Right ventricle myocardium superior (tissue), 1 donor: ENCODE data around the gene METTL25. TPM values are rescaled to one million over a fixed set of nuclear protein-coding genes. Genes with fewer than 3 reads are reported as not detected.

Experiments
- ATAC-seq: fragments of 200-7000 bp; cut with Tn5 transposase; one replicate; pipeline ENCODE4 v1.9.1; 2020; ENCODE audit warnings: mild to moderate bottlenecking; ENCODE audit not compliant: poor library complexity
- DNase-seq: peaks from one replicate; pipeline ENCODE4 v3.0.0-alpha.2; 2020
- intact Hi-C: fragments of 100-400 bp; cut with DNase I; formaldehyde crosslinking; loops from one replicate; pipeline ENCODE4 v1.11.2; 2022
- total RNA-seq: library from RNA; stranded (reverse); fragmentation: NEBNext Ultra II Directional; extraction: Animal tissue kit (Norgen Biotek cat#: 25700); gene quantifications from one replicate; pipeline ENCODE4 v1.2.1, GENCODE V29; 2021
- donor health status: DM: no; HTN: yes; CAD: no; lungs with severe emphysema.

The METTL25 gene
- total RNA-seq, 1 donor from 2014 or later, result 18.1 TPM

DNA sequence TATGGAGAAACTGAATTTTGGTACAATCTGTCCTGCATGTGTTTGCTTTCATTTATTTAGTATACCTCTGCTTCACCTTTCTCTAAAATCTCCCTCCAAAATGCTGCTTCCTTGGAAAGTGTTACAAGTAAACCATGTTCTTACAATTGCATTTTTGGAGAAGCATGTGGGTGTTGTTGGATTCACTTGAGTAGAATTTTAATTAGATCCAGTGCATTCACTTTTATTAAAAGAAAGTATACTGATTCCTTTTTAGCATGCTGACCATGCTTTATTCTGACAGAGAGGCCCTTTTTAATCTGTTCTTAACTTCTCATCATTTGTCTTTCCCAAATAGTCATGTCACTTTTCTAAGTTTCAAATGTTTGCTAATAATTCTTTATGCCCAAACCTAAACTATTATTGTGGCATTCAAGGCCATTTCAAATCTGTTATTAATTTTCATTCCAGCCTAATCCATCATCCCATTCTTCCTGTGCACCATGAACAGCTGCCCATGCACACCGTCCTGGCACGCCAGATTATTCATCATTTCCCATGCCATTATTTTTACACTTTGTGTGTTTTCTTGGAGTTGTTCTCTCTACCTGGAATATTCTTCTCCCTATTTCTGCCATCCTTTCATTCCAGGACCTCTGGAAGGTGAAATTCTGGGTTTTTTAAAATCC is 90.7 kb downstream of the METTL25 start:
- ATAC-seq (no peak), DNase-seq (no peak)

DNA sequence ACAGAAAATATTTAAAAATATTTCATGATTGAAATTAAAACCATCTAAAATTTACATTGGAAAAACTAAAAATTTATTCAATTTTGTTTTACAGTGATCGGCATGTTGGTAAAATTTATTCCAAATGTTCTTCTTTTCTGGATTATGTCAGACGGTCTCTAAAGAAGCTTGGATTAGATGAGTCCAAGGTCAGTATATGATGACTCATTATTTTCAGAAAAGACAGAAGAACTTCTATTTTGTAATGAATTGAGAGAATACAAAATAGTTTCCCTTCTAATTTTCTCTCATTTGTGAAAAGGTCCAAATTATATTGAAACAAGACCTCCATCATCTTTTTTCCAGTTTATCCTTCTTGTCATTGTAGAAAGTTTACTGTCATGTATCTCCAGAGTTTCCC is 98.3 kb downstream of the METTL25 start:
- ATAC-seq (no peak), DNase-seq (no peak)
- intact Hi-C loops, result no loop called here

More for the DNA sequence above, 90.7 kb downstream of the METTL25 start:
- intact Hi-C loops, result no loop called here

DNA sequence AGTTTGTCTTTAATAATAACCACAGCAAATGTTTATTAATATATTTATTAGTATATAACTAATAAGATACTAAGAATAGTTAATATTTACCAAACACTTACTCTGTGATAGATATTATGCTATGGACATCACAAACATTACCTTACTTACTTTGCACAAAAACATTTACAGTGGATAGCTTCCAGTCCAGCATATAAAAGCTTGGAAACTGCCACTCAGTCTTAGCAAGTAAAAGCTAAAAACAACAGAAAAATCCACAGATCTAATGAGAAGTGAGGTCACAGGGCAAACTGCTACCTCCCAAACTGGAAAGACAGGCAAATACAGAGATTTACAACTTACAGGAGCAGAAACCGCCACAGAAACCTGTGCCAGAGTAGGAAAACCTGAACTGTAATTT is 99.8 kb downstream of the METTL25 start:
- ATAC-seq (no peak), DNase-seq (no peak)
- intact Hi-C loops, result no loop called here

- DNase-seq (no peak), ATAC-seq (no peak)
- intact Hi-C loops, result no loop called here
These were observed 103.1 kb downstream of the METTL25 start for GRCh38 chr12:82461393-82461792.

- DNase-seq (no peak), ATAC-seq (no peak)
- intact Hi-C loops, result no loop called here
These were observed 103.5 kb downstream of the METTL25 start for GRCh38 chr12:82461836-82462235.

DNA sequence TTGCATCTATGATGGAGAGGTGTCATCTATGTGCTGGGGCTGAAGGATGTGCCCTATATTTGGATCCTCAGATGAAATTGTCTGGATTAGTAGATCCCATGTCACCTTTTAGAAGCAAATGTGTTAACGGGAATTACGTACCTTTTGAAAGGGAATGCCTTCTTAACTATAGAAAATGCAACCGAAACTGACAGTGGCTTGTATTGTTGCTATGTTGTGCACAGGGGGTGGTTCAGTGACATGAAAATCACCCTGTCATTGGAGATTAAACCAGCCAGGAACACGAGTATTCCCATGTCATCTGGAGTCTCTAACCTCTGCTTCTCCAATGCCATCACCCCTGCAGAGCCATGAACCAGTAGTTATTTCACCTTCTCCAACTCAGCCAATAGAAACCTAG is 110.2 kb downstream of the METTL25 start:
- DNase-seq (no peak), ATAC-seq (no peak)
- intact Hi-C loops, result no loop called here

GRCh38 chr12:82470906-82471512 is 112.7 kb downstream of the METTL25 start:
- no peak for ATAC-seq
- DNase-seq, result no peak
- intact Hi-C loops, result no loop called here

- intact Hi-C loops, result no loop called here
- DNase-seq (no peak), ATAC-seq (no peak)
These were observed 114.9 kb downstream of the METTL25 start for GRCh38 chr12:82473111-82473754.

GRCh38 chr12:82474181-82474797 is 116.0 kb downstream of the METTL25 start:
- intact Hi-C loops, result no loop called here
- DNase-seq (no peak), ATAC-seq (no peak)

DNA sequence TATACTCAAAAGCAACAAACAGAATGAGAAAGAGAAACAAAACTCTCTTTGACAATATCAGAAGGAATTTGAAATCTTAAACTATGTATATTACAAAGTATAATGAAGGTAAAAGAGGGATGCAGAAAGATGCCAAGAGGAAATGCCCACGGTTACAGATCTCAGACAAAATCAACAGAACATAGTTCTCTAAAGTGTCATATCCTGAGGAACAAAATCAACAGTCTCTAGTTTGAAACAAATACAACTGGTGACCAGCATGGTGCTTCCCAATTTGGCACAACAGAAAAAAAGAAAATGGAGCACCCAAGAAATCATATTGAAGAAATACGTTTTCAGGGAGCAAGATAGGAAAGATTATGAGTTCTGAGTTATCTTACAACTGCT is 116.5 kb downstream of the METTL25 start:
- ATAC-seq, result no peak
- intact Hi-C loops, result no loop called here
- no peak for DNase-seq

- intact Hi-C loops, result no loop called here
- ATAC-seq, result no peak
These were observed 116.9 kb downstream of the METTL25 start for GRCh38 chr12:82475211-82475610.

DNA sequence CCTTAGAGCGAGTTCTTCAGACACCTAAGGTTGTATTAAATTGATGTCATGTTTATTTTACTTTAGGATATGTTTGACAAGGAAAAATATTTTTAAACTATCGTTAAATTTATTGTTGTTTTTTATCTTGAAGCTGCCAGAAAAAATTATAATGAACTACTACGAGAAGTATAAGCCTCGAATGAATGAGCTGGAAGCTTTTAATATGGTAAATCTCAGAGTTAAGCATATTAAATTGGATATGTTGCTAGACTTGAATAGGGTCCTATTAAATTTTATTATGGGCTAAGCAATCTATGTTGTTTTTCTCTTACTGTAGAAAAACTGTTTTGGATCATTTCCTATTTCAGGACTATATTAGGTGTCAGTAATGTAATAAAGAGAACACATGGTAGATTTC is 118.2 kb downstream of the METTL25 start:
- intact Hi-C loops, result no loop called here
- DNase-seq, result no peak
- ATAC-seq, result no peak

More at GRCh38 chr12:82475211-82475610, 116.9 kb downstream of the METTL25 start:
- DNase-seq, result no peak

DNA sequence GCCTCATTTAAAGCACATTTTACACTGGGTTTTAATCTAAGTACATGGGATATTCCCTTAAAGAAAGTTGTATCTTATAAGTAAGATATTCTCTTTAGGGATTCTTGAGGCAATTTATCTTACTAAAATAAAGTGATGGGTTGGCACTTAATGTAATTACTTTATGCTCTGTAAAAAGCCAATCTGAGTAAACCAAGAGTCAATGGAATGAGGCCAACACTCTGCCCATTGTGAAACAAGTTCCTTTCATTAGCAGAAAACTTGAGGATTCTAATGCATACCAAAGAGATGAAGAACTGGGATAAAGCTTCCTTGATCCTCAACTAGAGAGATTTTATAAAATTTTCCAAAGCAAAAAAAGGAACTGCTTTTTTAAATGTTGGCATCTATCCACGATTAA is 121.2 kb downstream of the METTL25 start:
- intact Hi-C loops, result no loop called here
- DNase-seq (no peak), ATAC-seq (no peak)

DNA sequence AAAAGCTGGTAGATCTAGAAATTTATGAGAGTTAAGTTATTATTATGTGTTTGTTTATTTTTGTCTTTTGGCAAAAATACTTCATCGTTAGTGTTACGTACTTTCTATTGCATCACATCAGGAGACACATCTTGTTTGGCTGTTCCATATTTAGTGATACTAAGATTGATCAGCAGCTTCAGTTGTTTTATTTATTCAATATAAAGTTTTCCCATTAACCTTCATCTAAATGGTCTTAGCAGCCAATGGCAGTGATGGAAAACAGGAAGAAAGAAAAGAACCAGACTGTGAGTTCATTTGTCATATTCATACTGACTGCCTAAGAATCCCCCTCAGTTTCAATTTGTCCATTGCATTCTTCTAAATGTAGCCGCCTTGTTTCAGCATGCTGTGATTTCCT is 122.3 kb downstream of the METTL25 start:
- intact Hi-C loops, result no loop called here
- DNase-seq, result no peak
- no peak for ATAC-seq

- DNase-seq (no peak), ATAC-seq (no peak)
- intact Hi-C loops, result no loop called here
These were observed 123.6 kb downstream of the METTL25 start for GRCh38 chr12:82481954-82482353.

DNA sequence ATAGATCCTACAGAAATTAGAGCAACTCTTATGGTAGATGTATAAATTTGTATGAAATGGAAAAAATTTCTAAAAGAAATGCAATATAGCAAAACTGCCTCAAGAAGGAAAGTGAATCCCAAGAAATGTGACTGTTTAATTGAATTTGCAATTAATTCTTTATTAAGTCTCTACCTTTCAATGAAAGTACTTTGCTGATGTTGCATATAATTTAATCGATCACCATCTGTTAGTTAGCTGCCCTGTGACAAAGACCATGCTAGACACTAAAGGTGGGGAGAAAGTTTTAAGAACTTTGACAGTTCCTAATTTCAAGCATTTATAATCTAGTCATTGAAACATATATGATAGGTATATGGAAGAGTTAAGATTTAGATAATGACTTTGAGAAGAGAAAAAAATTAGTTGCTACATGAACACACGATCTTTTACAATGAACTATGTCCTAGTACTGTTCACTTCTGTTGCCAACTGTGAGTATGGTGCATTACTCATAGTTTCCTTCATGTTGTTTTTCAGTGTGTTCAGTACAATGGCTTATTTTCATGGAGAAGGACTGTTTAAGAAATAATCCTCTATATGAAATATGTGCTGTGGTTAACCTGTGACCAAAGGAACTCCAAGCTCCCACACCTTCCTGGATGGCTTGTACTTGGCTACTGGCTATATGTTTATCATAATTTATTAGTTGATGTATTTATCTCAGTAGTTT is 128.4 kb downstream of the METTL25 start:
- ATAC-seq, result no peak
- intact Hi-C loops, result no loop called here
- no peak for DNase-seq

- DNase-seq, result no peak
- intact Hi-C loops, result no loop called here
- no peak for ATAC-seq
These were observed 146.1 kb downstream of the METTL25 start for GRCh38 chr12:82504409-82504808.

GRCh38 chr12:82505150-82505549 is 146.8 kb downstream of the METTL25 start:
- ATAC-seq, result no peak
- intact Hi-C loops, result no loop called here
- no peak for DNase-seq

DNA sequence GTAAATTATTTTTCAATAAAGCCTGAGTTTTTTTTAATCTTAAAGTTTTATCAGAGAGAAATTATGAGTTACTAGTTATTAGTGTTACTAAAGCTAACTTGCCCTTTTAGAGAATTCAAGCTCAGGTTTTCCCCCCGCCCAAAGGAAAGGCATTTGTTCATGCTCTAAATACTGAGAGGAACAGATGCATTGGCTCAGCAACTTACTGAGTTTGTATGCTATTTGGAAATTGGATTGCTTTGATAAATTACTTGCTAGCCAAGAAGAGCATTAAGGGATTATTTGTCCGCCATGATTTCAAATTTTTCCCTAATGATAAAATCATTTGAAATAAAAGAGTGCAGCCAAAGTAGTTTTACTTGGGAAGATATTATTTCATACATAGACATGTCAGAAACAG is 149.4 kb downstream of the METTL25 start:
- intact Hi-C loops, result no loop called here
- ATAC-seq (no peak), DNase-seq (no peak)
